Keratinocyte (primary cell): Measurements from ENCODE around the gene SPATA12.

Source experiments
- CTCF ChIP-seq, 3 experiments: IDR thresholded peaks in 1 of 3; conservative IDR thresholded peaks in 1 of 3; optimal IDR thresholded peaks in 1 of 3; 2 replicates in 2 of 3; 3 replicates in 1 of 3; pipeline versions ENCODE3 to v1.5.1; 2011; ENCODE audit warnings: low read length in 3 of 3, mild to moderate bottlenecking in 3 of 3, moderate library complexity in 2 of 3, control low read depth in 1 of 3, inconsistent platforms in 1 of 3; ENCODE audit not compliant: insufficient read depth in 2 of 3; ENCODE audit errors: extremely low read depth in 1 of 3
- EZH2 ChIP-seq: IDR thresholded peaks from one replicate; pipeline ENCODE4 v1.6.1; 2012; ENCODE audit warnings: inconsistent platforms, mild to moderate bottlenecking, low read length, moderate library complexity

DNA sequence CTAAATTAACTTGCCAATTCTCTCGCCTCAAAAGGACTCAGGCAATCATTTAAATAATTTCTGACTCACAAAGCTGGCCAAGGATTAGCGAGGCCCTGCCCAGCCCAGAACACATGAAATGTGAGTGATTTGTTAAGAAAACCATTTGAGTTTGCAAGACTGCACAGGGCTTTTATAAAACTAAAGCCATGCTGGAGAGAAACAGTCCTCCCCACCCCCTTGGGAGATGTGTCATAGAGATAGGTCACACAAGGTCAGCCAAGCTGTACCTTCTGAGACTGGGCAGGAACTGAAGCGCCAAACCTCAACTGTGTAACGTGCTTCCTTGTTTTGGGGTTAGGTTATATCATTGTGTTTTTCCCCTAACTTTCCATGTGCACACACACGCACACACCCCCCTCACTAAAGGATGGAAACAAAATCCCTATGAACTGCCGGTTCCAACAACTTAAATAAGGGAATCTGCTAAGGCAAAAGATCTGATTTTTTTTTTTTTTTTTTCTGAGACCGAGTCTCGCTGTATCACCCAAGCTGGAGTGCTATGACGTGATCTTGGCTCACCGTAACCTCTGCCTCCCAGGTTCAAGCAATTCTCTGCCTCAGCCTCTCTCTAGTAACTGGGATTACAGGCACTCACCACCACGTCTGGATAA is 8.1 kb downstream of the SPATA12 start:
- TF ChIP-seq CTCF (optimal IDR thresholded peaks at IDR 0.05 in 1 of 3, IDR thresholded peaks at IDR 0.05 in 1 of 3, conservative IDR thresholded peaks at IDR 0.05 in 1 of 3; ENCODE audit: extremely low read depth in 1 of 3, insufficient read depth in 2 of 3, low read length in 3 of 3) (no peak), EZH2 (no peak)
